Activated CD4-positive, alpha-beta T cell treated with anti-CD3 and anti-CD28 coated beads, Interleukin-2, amount 50 U/mL, for 1 hour (primary cell): ENCODE measurements around the gene PIEZO2.
"Not testable (repeated sequence)": the region's sequence is repeated elsewhere in the genome, so short reads cannot be mapped to it uniquely, and the experiment has no call there.

ENCODE experiments used
- DNase-seq: peaks from one replicate; pipeline ENCODE4 v3.0.0-alpha.2; 2020

Gene PIEZO2

DNA sequence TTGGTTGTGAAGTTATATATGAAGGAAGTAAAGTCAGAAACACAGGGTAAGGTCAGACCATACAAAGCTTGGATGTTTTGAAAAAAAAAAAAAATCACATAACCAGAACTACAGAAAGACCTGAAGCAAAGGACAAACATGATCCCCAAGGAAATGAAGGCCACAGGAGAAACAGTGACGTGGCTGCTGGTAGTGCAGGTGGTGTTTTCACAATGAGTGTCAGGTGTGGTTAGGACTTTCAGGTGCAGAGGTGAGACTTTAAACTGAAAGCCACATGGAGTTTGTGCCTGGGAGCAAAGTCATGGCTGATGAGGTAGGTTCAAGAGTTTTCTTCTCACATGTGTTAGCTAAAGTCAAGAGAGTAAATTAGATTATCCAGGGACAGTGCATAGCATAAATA lies 270.7 kb downstream of the PIEZO2 start:
- no peak for DNase-seq

DNA sequence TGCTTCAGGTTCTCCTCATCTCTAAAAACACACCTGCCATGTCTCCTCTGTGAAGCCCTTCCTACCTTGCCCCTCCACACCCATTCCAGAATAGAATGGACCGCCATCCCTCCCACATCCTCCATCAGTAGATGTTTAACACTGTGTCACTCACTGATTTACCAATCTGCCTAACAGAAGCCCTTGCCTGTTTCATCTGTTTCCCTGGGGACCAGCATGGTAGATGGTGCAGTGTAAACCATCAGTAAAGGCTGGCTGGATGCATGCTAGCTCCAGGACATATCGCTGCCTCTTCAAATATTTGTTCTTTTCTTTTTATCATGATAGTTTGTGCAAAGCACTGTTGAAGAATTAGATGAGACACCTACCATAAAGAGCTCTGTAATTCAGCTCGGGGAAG lies 271.4 kb downstream of the PIEZO2 start:
- no peak for DNase-seq

DNA sequence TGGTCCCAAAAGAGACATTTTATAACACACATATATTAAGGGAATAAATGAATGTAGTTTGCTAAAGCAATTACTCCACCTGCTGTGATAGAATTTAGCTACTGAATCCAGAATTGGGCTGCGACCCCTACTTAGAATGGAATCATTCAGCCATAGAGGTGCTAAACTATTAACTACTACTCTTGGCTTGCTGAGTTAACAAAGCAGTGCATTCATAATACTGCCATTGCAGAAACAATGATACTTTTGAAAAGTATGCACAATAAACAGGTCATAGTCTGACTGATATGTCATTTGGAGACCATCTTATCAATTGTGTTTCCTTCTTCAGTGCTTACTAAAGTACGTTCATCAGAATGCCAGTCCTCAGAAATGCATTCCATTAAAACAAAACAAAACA lies 273.6 kb downstream of the PIEZO2 start:
- no peak for DNase-seq

DNA sequence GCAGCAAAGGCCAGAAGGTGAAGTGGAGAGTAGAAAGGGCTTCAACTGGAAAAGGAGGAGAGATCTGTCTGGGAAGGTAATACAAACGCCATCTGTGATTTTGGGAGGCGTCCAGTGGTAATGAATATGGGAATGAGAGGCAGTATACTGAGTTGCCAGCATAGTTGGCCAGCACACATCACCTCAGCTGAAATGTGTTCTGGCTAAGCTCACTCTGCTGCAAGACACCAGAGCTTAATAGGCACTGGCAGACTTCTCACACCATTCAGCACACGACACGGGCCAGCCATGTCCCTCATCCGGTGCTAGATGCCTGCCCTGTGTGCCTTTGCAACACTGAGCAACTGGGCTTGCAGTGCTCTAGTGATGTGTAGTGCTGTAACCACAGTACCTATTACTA lies 277.1 kb downstream of the PIEZO2 start:
- no peak for DNase-seq

DNA sequence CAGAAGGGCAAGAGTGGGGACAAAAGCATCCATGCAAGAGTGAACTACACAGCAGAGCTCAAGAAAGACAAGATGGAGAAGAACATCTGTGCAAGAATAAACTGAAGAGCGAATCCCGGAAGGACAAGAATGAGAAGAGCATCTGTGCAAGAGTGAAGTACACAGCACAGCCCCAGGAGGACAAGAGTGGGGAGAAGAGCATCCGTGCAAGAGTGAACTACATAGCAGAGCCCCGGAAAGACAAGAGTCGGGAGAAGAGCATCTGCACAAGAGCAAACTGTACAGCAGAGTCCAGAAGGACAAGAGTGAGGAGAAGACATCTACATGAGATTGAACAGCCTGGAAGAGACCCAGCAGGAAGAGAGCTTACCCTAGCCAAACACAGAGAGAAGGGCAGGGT lies 284.6 kb downstream of the PIEZO2 start:
- no peak for DNase-seq

DNA sequence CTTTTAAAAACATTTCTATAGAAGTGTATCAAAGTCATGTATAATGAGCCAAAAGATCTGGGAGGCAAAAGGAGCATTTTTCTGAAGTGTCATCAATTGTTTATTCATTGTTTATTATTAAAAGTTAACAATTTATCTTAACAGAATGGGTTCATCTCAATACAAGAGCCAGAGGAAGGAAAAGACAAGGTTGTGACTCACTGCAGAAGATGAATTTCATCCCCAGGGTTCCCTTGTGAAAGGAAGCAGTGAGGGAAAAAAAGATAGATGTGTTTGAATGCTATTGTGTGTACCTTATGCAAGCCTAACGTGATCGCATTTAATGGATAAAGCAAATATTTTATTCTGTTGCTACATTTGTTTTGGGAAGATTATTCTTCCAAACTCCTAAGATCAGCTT lies 286.3 kb downstream of the PIEZO2 start:
- DNase-seq = no peak

DNA sequence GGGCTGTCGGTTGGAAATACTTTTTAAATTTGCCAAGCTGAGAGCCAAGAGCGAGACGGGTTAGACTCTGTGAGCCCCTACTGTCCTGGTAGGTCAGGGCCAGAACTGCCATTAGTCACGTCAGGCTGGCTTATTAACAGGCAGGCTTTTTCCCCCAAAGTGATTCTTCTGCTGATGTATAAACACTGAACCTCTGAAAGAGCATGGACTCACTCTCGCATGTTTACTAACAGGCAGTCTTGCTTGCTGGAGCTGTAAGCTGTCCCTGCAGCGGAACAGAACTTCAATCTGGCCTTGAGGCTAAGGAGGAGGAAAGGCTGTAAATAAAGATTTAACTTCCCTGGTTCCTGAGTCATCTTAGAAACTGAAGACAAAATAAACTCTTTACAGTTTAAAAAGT lies 288.4 kb downstream of the PIEZO2 start:
- no peak for DNase-seq

DNA sequence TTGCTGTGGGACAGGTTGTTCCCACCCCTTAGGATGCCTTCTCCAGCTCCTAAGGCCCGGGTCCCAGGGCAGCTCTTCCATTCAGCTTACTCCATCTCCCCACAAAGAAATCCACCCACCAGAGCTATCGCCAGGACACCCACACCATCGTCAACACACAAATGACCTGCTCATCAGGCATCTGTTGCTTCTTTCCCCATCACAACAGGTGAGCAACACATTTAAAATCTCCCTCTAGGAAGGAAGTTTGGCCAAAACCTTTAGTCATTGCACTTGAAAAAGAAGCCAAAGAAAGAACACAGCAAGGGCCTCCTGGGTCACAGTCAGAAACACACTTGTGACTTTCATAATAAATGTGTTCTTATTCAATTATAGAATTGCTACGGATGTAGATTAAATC lies 289.0 kb downstream of the PIEZO2 start:
- DNase-seq = no peak

DNA sequence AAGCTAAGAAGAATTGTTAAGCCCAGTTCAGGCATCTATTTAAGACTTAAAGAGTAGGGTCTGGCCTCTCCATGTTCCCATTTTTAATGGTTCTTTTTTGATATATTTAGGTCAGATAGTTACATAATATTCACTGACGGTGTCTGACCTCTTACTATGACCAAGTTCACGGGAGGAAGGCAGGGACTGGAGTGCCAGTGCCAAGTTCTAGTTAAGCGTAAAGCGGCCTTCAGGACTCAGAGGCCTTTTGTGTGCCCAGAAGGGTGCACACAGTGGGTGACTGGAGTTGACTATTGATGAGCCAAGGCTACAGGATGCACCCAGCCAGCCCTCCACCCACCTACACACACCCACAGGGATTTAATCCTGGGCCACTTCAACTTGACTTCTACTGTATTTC lies 290.9 kb downstream of the PIEZO2 start:
- DNase-seq = no peak

DNA sequence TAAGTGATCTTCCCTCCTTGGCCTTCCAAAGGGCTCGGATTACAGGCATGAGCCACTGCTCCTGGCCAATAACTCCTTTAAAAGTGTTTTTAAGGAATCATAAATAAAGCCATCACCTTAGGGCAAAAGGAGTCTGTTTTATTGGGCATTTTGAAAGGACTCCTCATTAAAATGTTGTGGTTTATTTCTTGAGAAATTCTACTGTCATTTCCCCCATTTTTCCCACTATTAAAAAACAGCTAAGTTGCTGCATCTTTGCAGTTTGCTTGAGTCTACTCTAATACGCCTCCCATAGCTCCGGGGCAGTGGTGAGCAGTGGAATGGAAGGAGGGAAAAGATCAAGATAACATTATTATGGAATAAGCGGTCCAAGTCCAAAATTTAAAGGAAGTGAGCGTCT lies 293.2 kb downstream of the PIEZO2 start:
- no peak for DNase-seq

DNA sequence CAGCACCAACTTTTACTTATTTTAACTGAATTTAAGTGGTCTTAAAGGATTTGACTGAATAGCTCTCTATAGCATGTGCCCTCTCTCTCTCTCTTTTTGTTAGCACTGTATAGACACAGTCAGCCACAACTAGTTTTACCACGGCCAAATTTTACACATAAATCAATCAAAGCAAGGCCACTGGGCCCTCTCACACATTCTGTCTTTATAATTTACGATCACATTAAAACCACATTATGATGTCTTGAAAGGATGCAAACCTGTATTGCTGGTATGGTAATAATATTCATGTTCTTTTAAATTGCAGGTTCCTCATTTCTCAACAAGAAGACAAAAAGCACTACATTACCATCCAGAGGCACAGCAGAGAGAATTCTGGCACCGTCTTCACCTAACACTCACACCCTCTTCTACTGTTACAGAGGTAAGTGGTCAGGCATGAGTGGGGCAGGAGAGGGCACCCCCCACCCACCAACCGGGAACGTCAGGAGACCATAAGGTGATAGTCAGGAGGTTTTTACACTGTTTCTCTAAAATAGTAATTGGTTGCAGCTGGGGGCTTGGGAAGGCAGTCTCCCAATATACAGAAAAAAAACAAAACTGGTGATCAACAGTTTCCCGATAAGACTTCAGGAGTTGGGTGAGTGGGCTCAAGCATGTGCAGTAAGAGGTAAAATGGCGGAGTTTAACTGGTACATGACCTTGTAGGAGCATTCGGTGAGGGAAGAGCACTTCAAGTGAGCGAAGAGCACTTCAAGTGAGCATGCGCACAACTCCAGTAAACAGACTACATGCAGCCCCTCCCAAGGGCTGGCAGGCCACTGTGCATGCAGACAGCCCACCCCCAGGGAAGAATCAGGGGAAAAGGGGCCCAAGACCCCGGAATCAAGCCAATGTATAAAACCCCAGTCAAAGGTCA lies 296.7 kb downstream of the PIEZO2 start:
- no peak for DNase-seq

DNA sequence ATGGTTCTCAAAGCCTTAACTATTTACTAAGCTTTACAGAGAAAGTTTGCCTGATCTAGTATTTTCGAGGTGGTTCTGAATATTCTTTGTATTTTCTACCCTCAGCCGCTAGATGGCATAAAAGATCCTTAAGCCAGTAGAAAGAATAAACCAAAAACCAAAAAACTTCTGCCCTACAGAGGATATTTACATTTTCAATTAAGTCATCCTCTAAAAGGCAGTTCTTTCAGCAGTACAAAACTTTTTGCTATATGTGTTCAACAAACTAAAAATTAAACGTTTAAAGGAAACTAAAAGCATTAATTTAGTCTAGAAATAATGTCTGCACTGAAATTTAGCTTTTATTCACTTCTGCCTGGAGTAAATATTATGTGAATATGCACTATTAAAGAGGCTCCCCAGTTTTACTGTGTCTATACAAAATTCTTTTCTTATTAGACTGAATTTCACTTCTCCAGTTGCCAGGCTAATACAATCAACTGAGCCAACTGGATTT lies 297.5 kb downstream of the PIEZO2 start:
- DNase-seq = no peak

DNA sequence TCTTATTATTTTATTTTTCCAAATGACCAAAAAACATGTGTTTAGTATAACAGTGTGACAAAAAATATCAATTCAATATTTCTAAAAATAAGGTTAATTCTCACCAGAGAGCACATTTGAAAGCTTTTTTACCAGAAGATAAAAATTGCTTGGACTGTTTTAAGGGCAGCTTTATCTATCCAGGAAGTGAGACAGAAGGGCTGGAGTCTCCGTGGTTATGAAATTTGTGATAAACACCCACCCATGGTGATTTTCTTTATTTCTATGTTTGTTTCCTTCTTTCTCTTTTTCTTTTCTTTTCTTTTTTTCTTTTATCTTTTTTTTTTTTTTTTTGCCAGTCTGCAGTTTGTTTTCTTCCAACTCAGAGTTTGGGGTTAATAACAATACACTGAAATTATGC lies 298.5 kb downstream of the PIEZO2 start:
- no peak for DNase-seq

DNA sequence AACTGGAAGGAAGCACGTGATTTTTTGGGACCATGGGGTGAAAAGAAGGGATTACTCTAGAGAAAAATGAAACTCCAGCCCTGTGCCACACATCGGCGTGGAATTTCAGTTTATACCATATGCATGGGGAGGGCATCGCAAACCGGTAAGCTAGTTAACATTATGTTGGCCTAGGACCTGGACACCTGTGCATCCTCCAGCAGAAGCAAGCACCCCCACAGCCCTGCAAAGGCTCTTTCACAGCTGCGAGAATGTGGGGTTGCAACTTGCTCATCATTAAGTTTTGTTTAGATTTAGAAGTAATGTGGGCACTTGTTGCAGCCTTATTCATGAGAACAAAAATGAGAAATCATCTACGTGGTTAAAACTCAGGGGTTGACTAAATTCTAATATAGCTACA lies 299.2 kb downstream of the PIEZO2 start:
- DNase-seq = no peak

DNA sequence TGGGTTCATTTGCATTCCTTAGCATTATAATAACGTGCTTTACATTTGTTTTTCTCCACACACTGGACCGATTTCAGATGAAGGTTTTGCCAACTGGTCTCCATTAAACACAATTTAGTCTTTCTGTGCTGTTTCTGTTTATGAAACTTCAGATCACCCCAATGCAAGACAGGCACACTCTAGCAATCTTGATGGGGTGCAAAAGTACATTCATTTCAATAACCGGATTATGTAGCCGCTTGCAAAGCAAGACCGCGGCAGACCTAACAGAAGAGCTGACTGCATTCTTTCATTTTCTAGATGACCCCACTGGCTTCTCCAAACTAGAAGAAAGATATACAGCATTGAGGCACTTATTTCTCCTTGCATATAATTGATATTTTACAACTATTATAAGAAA lies 301.5 kb downstream of the PIEZO2 start:
- DNase-seq = no peak

DNA sequence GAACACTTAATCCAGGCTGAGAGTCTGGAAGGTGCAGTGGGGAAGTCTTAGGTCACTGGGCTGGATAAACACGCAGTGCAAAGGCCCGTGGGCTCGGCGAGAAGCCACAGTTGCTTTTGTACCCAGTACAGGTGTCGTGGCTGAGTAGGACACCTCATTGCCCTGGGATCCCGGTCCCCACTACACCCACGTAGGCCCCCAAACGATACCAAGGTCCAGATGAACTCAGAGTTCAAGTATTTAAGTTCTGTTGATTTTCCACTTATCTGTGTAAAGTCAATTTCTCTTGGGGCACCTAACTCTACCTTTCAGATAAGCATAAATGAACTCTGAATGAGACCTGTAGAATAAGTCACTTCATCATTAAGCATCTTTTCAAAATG lies 302.0 kb downstream of the PIEZO2 start:
- no peak for DNase-seq

DNA sequence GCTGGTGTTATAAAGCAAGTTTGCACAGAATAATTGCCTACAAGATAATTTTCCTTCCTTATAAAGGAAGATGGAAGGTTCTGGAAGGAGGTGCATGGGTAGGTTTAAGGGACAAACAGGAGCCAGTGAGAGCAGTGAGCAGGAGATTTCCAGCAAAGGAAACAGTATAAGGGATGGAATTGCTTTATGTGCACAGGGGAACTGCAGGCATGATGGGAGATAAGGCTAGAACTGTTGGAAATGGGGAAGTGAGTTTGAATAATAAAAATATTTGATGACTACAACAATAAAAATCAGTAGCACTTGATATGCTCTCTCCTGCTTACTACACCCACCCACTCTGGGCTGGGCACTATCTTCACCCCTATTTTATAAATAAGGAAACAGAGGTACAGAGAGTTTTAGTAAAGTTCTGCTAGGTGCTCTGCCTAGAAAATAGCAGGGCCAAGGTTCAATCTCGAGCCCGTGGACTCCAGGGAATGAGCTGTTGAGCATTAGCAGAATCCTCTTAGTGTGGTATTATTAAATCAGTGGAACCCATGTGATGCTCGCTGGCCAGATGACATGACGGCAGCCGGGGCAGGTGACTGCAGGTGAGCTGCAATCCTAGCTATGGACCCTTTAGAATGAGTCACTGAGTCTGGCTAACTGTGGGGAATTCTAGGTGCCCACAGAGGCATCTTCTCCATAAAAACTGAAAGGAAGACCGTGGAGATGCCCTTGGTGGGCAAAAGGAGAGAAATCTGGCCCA lies 302.5 kb downstream of the PIEZO2 start:
- DNase-seq = no peak

DNA sequence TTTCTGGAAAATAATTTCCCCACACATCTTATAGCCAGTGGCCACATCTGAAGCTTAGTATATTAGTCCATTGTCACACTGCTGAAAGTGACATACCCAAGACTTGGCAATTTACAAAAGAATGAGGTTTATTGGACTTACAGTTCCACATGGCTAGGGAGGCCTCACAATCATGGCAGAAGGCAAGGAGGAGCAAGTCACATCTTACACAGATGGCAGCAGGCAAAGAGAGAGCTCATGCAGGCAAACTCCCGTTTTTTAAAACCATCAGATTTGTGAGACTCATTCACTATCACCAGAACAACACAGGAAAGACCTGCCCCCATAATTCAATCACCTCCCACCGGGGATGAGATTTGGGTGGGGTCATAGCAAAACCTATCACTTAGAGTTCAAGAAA lies 303.3 kb downstream of the PIEZO2 start:
- DNase-seq = not testable (repeated sequence)

DNA sequence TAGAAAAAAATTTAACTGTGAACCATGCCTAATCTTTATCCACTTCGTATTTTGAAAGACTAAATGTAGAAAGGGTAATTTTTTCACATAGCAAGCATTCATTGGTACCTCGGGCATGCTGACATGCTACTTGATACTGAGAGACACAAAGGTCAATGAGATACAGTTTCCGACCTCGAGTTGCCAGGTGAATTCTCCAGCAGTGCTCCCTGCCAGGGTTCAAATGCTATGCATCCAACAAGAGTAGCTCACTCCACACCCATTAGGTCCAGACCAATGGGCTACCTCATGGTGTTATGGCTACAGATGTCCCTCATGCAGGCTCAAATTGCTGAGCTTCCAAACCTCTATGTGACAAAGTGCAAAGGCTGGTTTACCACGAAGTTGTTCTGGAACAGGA lies 305.8 kb downstream of the PIEZO2 start:
- DNase-seq = no peak

DNA sequence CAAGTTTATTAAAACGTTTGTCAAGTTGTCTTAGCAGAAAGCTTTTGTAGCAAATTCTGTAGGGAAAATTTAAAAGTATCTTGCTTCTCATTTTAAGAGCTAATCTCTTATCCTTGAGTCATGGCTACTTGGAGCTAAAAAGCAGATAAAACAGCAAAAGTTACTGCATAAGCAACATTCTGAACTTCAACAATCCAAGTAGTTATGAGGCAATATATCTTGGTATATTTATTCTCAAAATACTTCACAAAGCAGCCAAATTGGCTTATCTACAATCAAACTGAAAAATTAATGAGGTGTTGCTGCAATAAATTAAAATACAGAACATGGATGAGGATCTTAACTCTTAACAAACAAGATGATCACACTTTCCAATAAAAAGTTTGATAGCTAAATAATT lies 306.5 kb downstream of the PIEZO2 start:
- no peak for DNase-seq

DNA sequence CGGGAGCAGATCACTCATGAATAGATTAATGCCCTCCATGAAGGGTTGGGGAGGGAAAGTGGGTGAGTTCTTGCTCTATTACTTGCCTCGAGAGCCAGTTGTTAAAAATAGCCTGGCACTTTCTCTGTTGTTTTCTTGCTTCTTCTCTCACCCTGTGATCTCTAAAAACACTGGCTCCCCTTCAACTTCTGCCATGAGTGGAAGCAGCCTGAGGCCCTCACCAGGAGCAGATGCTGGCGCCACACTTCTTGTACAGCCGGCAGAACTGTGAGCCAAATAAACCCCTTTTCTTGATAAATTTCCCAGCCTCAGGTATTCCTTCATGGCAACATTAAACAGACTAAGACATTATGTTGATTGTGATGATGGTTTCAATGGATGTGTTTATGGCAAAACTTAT lies 307.0 kb downstream of the PIEZO2 start:
- DNase-seq = no peak

DNA sequence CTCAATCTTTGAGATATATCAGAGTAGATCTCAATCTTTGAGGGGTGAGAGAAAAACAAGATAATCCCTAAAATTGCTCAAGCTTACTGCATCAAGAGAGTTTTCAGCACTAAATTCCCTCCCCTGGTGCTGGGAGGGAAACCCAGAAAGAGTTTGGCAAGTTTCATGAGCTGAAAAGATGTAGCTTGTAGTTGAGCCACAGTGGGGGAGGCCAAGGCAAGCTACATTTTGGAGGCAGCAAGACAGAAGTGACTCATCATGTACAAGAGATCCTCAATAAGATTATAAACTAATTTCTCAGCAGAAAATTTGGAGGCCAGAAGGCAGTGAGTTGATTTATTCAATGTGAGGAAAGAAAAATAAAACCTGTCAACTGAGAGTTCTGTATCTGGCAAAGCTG lies 308.2 kb downstream of the PIEZO2 start:
- DNase-seq = no peak

DNA sequence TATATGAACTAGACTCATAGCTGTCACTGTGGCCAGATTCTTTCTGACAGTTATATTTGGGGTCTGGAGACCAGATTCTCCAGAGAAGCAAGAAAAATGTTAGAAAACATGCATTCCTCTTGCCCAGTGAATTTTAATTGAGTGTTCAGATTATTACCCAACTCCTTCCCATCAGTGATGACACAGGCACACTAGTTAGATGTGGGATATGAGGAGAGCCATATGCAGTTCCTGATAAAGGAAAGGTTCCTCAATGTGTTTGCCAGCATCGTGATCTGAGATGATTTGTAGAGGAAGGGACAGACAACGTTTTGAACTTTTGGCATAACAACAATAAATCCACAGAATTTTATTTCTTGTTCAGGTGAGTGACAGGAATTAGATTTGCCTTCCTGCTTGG lies 308.6 kb downstream of the PIEZO2 start:
- DNase-seq = no peak

DNA sequence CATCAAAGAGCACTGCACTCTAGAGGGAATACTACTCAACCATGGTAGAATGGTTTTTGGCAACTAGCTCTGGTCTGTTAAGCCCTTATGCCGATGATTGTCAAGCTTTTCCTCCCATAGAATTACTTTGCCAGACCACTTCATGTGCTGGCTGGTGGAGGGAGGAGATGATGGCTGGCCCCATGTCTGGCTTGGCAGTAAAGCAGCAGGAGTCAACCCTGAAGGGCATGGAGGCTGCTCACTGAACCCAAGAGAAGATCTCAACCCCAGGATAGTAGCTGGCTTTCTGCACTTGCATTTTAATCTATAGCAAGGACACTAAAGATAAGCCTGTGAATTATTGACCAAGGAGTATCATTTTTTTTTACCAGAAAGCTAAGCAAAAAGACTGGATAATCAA lies 309.9 kb downstream of the PIEZO2 start:
- DNase-seq = no peak
